GM06990 (cell line): ENCODE measurements around the gene GUCA2B.

Source experiments
- DNase-seq: peaks from one replicate; pipeline ENCODE4 v3.0.0-alpha.2; 2011; ENCODE audit not compliant: insufficient read length; ENCODE audit errors: extremely low read depth
- H3K27me3 ChIP-seq: replicated peaks from 2 replicates; pipeline ENCODE4 v1.6.0; 2011; ENCODE audit warnings: low read length; ENCODE audit not compliant: control insufficient read depth, insufficient read depth
- H3K36me3 ChIP-seq: 2 replicates; pipeline ENCODE4 v1.5.1; 2011; ENCODE audit warnings: low read length; ENCODE audit not compliant: control insufficient read depth, insufficient read depth
- H3K4me3 ChIP-seq: replicated peaks from 2 replicates; pipeline ENCODE4 v1.5.1; 2011; ENCODE audit warnings: low read depth, mild to moderate bottlenecking, control low read depth, low read length
- CTCF ChIP-seq: IDR thresholded peaks from 2 replicates; pipeline ENCODE4 v1.5.1; 2011; ENCODE audit warnings: low read length, control low read depth, mild to moderate bottlenecking, inconsistent platforms; ENCODE audit not compliant: insufficient read depth, poor library complexity, severe bottlenecking

Gene GUCA2B

DNA sequence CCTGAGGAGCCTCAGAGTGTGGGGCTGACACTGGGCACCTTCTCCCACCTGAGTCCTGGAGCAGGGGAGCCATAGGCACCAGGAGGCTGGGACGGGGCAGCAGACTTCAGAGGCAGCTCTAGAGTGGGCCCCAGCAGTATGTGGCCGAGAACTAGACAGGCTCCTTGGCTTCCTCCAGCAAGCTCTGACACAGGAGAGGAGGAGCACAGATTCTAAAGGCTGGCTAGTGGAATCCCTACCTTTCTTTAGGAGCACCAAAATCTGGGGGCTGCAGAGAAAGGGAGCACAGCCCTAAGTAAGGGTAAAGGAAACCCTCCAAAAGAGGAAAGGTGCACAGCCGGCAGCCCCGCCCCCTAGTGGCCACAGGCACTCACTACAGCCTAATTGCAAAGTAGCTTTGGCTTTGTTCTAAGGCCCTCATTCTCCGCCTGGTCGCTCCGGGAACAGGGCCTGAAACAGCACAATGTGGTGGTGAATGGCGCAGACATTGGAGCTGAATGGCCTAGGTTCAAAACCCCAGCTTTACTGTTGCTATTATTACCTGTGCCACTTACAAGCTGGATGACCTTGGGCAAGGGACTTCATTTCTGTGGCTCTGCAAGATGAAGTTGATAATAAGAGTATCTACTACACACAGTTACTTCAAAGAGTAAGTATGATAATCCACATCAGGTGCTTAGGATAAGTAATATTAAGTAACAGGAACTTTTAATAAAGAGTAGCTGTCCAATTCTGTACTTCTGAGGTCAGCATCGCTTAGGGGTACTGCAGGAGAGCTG, 20.1 kb downstream of the GUCA2B start:
- Histone ChIP-seq H3K36me3 (no peaks in the 10 kb centered on the region), H3K4me3 (no peak overlapping the region), H3K27me3 (no peaks in the 10 kb centered on the region)
- peak; percentile 99 for TF ChIP-seq CTCF
- no peak for DNase-seq

DNA sequence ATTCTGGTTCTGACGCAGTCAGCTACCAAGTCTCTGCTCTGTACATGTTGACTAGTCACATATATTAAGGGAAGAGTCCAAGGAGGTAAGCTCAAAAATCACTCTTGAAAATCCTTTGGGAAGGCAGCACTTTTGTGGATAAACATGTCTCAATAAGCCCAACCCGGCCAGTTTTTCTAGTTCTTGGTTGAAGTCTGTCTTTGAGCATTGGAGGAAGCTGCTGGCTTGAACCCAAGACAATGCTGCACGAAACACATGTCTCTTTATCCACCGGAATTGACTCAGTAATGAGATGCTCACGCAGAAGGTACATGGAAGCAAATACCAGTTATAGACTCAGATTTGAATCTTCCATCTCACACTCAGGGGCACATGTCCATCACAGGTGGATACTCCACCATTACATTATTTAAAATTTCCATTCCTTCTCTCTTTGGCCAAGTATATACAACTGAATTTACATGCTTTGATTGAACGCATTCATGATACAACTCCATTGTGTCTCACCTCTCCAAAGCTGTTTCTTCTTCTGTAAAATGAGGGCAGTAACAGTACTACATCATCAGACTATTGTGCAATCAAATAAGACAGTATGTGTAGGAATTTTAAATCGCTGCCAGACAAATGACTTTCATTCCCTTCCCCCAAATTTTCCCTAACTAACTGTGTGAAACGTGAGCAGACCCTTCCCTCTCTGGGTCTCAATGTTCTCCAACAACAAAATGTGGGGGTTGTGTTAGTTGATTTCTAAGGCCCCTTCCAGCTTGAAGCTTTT, 20.9 kb downstream of the GUCA2B start:
- no peaks in the 10 kb centered on the region; the same call in 1 of the 2 replicates for H3K36me3 ChIP-seq
- H3K4me3 ChIP-seq, result no peak overlapping the region
- no peak for TF ChIP-seq CTCF
- no peak for DNase-seq
- H3K27me3 ChIP-seq, result no peaks in the 10 kb centered on the region

DNA sequence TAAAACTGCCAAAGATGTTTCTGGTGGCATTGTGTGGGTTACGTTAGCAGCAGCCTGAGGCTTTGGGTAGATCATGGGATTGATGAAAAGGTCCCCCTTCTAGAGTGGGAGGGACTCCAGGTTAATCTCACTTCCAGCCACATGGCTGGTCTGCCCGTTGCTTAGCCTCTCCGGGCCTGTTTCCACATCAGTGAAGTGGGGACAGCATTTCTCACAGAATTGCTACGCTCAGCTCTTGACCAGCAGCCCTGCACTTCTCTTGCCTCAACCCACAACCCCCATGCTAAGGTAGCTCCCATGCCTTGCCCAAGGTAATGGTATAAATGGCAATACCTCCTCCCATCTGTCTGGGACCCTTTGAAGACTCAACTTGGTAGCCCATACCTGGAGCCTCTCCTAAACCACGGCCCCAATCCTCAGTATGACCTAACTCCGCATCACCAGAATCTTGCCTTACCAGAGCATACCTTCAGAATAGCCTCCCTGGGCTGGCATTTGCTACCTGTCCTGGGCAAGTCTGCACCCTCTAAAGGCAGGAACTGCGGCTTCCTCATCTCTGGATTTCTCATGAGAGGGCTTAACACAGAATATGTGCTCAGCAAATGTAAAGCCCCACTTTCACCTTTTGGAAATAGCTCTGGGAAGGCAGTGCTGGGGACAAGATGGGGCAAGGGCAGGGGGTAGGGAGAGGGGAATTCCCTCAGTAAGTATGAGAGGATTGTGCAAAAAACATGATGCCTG, 22.3 kb downstream of the GUCA2B start:
- no peaks in the 10 kb centered on the region; the same call in none of the 2 replicates for H3K36me3 ChIP-seq
- no peak for TF ChIP-seq CTCF
- no peaks in the 10 kb centered on the region for H3K27me3 ChIP-seq
- no peak overlapping the region for H3K4me3 ChIP-seq
- no peak for DNase-seq

GRCh38 chr1:42176902-42177519, 23.8 kb downstream of the GUCA2B start:
- Histone ChIP-seq H3K27me3 (no peaks in the 10 kb centered on the region), H3K4me3 (no peak overlapping the region), H3K36me3 (peaks cover 2% of the 10 kb centered on the region)
- no peak for DNase-seq
- peak; percentile 88 for TF ChIP-seq CTCF

GRCh38 chr1:42177541-42177981, 24.4 kb downstream of the GUCA2B start:
- H3K27me3 ChIP-seq, result no peaks in the 10 kb centered on the region
- no peak overlapping the region for H3K4me3 ChIP-seq
- TF ChIP-seq CTCF, result no peak
- H3K36me3 ChIP-seq, result peaks cover 2% of the 10 kb centered on the region
- no peak for DNase-seq
